Panc1 (cell line): Measurements from ENCODE around the gene SUGCT.

Experiments used
- POLR2AphosphoS5 ChIP-seq: IDR thresholded peaks from 2 replicates; pipeline ENCODE4 v1.6.1; 2012; ENCODE audit warnings: mild to moderate bottlenecking, low read depth, low read length, moderate library complexity
- TF ChIP-seq, protein P1 (sequence below): fragments of 450-650 bp; IDR thresholded peaks from 2 replicates; pipeline ENCODE4 v1.5.1; 2017; ENCODE audit warnings: mild to moderate bottlenecking
- TF ChIP-seq, protein P2 (sequence below), 2 experiments: IDR thresholded peaks; 2 replicates each; pipeline ENCODE4 v1.6.1; 2011 to 2012; ENCODE audit warnings: low read depth in 2 of 2, control low read depth in 1 of 2, low read length in 1 of 2, mild to moderate bottlenecking in 1 of 2, moderate library complexity in 1 of 2; ENCODE audit not compliant: insufficient read depth in 1 of 2

DNA sequence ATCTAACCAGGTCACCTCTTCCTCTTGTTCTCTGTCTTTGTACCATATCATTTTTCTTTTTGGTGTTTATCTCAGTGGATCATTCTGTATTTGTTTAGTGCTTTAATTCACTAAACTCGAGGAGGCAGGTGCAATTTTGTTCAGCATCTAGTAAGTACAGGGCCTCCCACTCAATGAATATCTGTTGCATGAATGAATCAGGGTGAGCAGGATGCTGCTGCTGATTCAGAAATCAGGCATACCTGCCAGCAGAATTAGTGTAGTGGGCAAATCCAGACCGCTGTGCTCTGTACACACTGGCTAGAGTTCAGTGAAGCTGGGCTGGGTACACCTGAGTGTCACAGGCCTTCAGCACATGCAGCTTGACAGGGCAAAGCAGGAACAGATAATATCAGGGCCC lies 511.9 kb downstream of the SUGCT start:
- no peak for TF ChIP-seq POLR2AphosphoS5
- TF ChIP-seq, protein P1, sequence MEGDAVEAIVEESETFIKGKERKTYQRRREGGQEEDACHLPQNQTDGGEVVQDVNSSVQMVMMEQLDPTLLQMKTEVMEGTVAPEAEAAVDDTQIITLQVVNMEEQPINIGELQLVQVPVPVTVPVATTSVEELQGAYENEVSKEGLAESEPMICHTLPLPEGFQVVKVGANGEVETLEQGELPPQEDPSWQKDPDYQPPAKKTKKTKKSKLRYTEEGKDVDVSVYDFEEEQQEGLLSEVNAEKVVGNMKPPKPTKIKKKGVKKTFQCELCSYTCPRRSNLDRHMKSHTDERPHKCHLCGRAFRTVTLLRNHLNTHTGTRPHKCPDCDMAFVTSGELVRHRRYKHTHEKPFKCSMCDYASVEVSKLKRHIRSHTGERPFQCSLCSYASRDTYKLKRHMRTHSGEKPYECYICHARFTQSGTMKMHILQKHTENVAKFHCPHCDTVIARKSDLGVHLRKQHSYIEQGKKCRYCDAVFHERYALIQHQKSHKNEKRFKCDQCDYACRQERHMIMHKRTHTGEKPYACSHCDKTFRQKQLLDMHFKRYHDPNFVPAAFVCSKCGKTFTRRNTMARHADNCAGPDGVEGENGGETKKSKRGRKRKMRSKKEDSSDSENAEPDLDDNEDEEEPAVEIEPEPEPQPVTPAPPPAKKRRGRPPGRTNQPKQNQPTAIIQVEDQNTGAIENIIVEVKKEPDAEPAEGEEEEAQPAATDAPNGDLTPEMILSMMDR: no peak
- TF ChIP-seq, protein P2, sequence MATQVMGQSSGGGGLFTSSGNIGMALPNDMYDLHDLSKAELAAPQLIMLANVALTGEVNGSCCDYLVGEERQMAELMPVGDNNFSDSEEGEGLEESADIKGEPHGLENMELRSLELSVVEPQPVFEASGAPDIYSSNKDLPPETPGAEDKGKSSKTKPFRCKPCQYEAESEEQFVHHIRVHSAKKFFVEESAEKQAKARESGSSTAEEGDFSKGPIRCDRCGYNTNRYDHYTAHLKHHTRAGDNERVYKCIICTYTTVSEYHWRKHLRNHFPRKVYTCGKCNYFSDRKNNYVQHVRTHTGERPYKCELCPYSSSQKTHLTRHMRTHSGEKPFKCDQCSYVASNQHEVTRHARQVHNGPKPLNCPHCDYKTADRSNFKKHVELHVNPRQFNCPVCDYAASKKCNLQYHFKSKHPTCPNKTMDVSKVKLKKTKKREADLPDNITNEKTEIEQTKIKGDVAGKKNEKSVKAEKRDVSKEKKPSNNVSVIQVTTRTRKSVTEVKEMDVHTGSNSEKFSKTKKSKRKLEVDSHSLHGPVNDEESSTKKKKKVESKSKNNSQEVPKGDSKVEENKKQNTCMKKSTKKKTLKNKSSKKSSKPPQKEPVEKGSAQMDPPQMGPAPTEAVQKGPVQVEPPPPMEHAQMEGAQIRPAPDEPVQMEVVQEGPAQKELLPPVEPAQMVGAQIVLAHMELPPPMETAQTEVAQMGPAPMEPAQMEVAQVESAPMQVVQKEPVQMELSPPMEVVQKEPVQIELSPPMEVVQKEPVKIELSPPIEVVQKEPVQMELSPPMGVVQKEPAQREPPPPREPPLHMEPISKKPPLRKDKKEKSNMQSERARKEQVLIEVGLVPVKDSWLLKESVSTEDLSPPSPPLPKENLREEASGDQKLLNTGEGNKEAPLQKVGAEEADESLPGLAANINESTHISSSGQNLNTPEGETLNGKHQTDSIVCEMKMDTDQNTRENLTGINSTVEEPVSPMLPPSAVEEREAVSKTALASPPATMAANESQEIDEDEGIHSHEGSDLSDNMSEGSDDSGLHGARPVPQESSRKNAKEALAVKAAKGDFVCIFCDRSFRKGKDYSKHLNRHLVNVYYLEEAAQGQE (IDR thresholded peaks at IDR 0.05; ENCODE audit: insufficient read depth in 1 of 2, low read depth in 2 of 2, low read length in 1 of 2): no peak
